Activated T-helper 17 cell treated with anti-CD3 and anti-CD28 coated beads, Interleukin-2, amount 50 U/mL, for 72 hours (primary cell): ENCODE results near the gene GHRL. TPM values are rescaled to one million over a fixed set of nuclear protein-coding genes. Genes with fewer than 3 reads are reported as not detected.

ENCODE experiments used
- ATAC-seq: fragments of 150-1000 bp; cut with Tn5 transposase; replicated peaks from 2 replicates; pipeline ENCODE4 v1.10.0; 2021; ENCODE audit warnings: mild to moderate bottlenecking, moderate library complexity
- H3K27ac Mint-ChIP-seq: one replicate; pipeline ENCODE4 v1.8.0; 2022; ENCODE audit warnings: mixed read lengths
- H3K27me3 Mint-ChIP-seq: one replicate; pipeline ENCODE4 v1.8.0; 2022; ENCODE audit warnings: mixed read lengths
- H3K36me3 Mint-ChIP-seq: one replicate; pipeline ENCODE4 v1.8.0; 2022; ENCODE audit warnings: low read depth, mild to moderate bottlenecking, mixed read lengths
- H3K4me1 Mint-ChIP-seq: one replicate; pipeline ENCODE4 v1.8.0; 2022; ENCODE audit warnings: mixed read lengths
- H3K4me3 Mint-ChIP-seq: one replicate; pipeline ENCODE4 v1.8.0; 2022; ENCODE audit warnings: mild to moderate bottlenecking, mixed read lengths
- H3K9me3 Mint-ChIP-seq: one replicate; pipeline ENCODE4 v1.8.0; 2022; ENCODE audit warnings: mixed read lengths
- total RNA-seq, 2 donors: library from RNA; stranded (reverse); gene quantifications; one replicate each; pipeline ENCODE4 v1.2.3, GENCODE V29; 2022

The GHRL gene
- total RNA-seq, 2 donors from 2014 or later: 0.34 to 0.58 TPM

- Mint-ChIP-seq H3K4me1 (peaks cover 55% of the 10 kb centered on the region), H3K27me3 (no peaks in the 10 kb centered on the region), H3K36me3 (peaks cover 100% of the 10 kb centered on the region), H3K27ac (peak overlapping the region; percentile 88), H3K4me3 (peak overlapping the region; percentile 81), H3K9me3 (no peaks in the 10 kb centered on the region)
- ATAC-seq: peak; percentile 92
These were observed 28.9 kb downstream of the GHRL start for GRCh38 chr3:10263646-10264363.

GRCh38 chr3:10262027-10262426 lies 30.7 kb downstream of the GHRL start:
- Mint-ChIP-seq H3K4me1 (peaks cover 47% of the 10 kb centered on the region), H3K27me3 (no peaks in the 10 kb centered on the region), H3K36me3 (peaks cover 100% of the 10 kb centered on the region), H3K27ac (peak overlapping the region; percentile 59), H3K9me3 (no peaks in the 10 kb centered on the region), H3K4me3 (peak overlapping the region; percentile 81)
- no peak for ATAC-seq

- Mint-ChIP-seq H3K9me3 (no peaks in the 10 kb centered on the region), H3K4me3 (peak overlapping the region; percentile 24), H3K27me3 (no peaks in the 10 kb centered on the region), H3K27ac (peak overlapping the region; percentile 47), H3K36me3 (peaks cover 100% of the 10 kb centered on the region), H3K4me1 (peaks cover 50% of the 10 kb centered on the region)
- no peak for ATAC-seq
These were observed 32.5 kb downstream of the GHRL start for GRCh38 chr3:10260211-10260701.

GRCh38 chr3:10259798-10260197 lies 32.9 kb downstream of the GHRL start:
- H3K4me3 Mint-ChIP-seq: peak overlapping the region; percentile 24

GRCh38 chr3:10259036-10259435 lies 33.7 kb downstream of the GHRL start:
- Mint-ChIP-seq H3K27me3 (no peaks in the 10 kb centered on the region), H3K27ac (no peak overlapping the region), H3K4me1 (peaks cover 53% of the 10 kb centered on the region), H3K9me3 (no peaks in the 10 kb centered on the region), H3K4me3 (peak overlapping the region; percentile 24), H3K36me3 (peaks cover 100% of the 10 kb centered on the region)
- no peak for ATAC-seq

More at GRCh38 chr3:10259798-10260197, 32.9 kb downstream of the GHRL start:
- no peaks in the 10 kb centered on the region for H3K9me3 Mint-ChIP-seq
- H3K36me3 Mint-ChIP-seq: peaks cover 100% of the 10 kb centered on the region
- H3K27ac Mint-ChIP-seq: peak overlapping the region; percentile 47
- peaks cover 50% of the 10 kb centered on the region for H3K4me1 Mint-ChIP-seq
- no peaks in the 10 kb centered on the region for H3K27me3 Mint-ChIP-seq
- ATAC-seq: peak; percentile 27

- Mint-ChIP-seq H3K27ac (peak overlapping the region; percentile 49), H3K4me3 (peak overlapping the region; percentile 94), H3K9me3 (no peaks in the 10 kb centered on the region), H3K4me1 (peaks cover 50% of the 10 kb centered on the region), H3K27me3 (no peaks in the 10 kb centered on the region), H3K36me3 (peaks cover 100% of the 10 kb centered on the region)
- no peak for ATAC-seq
These were observed 36.9 kb downstream of the GHRL start for GRCh38 chr3:10255835-10256234.

GRCh38 chr3:10253731-10254130 lies 39.0 kb downstream of the GHRL start:
- Mint-ChIP-seq H3K36me3 (peaks cover 100% of the 10 kb centered on the region), H3K27ac (peak overlapping the region; percentile 49), H3K4me3 (peak overlapping the region; percentile 94), H3K4me1 (peaks cover 52% of the 10 kb centered on the region), H3K9me3 (no peaks in the 10 kb centered on the region), H3K27me3 (no peaks in the 10 kb centered on the region)
- no peak for ATAC-seq

- Mint-ChIP-seq H3K9me3 (peaks cover 7% of the 10 kb centered on the region), H3K27ac (peak overlapping the region; percentile 98), H3K4me3 (peak overlapping the region; percentile 94), H3K36me3 (peaks cover 87% of the 10 kb centered on the region), H3K27me3 (no peaks in the 10 kb centered on the region), H3K4me1 (peaks cover 49% of the 10 kb centered on the region)
- no peak for ATAC-seq
These were observed 41.7 kb downstream of the GHRL start for GRCh38 chr3:10251006-10251405.

- H3K36me3 Mint-ChIP-seq: peaks cover 77% of the 10 kb centered on the region
- peaks cover 51% of the 10 kb centered on the region for H3K4me1 Mint-ChIP-seq
- H3K27ac Mint-ChIP-seq: peak overlapping the region; percentile 98
- peak overlapping the region; percentile 94 for H3K4me3 Mint-ChIP-seq
- H3K9me3 Mint-ChIP-seq: peaks cover 7% of the 10 kb centered on the region
- ATAC-seq: peak; percentile 40
- H3K27me3 Mint-ChIP-seq: no peaks in the 10 kb centered on the region
These were observed 42.9 kb downstream of the GHRL start for GRCh38 chr3:10249833-10250232.

GRCh38 chr3:10248984-10249748 lies 43.6 kb downstream of the GHRL start:
- ATAC-seq: peak; percentile 48
- peaks cover 70% of the 10 kb centered on the region for H3K36me3 Mint-ChIP-seq
- peak overlapping the region; percentile 94 for H3K4me3 Mint-ChIP-seq
- H3K27me3 Mint-ChIP-seq: no peaks in the 10 kb centered on the region
- H3K4me1 Mint-ChIP-seq: peaks cover 49% of the 10 kb centered on the region
- peaks cover 7% of the 10 kb centered on the region for H3K9me3 Mint-ChIP-seq
- peak overlapping the region; percentile 98 for H3K27ac Mint-ChIP-seq

GRCh38 chr3:10248184-10248983 lies 44.4 kb downstream of the GHRL start, which contains the start of gene TATDN2:
Gene TATDN2, plus strand, starts transcription at chr3:10248459. Its CDS starts 742 bp downstream, at chr3:10249201.
- Mint-ChIP-seq H3K27ac (peak within 1 kb of the TSS; percentile 98), H3K4me1 (peaks cover 46% of the 10 kb centered on the region), H3K4me3 (peak within 1 kb of the TSS; percentile 94)

GRCh38 chr3:10247679-10248183 lies 45.0 kb downstream of the GHRL start:
- no peaks in the 10 kb centered on the region for H3K27me3 Mint-ChIP-seq
- H3K4me1 Mint-ChIP-seq: peaks cover 50% of the 10 kb centered on the region
- peak overlapping the region; percentile 94 for H3K4me3 Mint-ChIP-seq
- ATAC-seq: no peak
- peaks cover 7% of the 10 kb centered on the region for H3K9me3 Mint-ChIP-seq
- peaks cover 56% of the 10 kb centered on the region for H3K36me3 Mint-ChIP-seq
- peak overlapping the region; percentile 95 for H3K27ac Mint-ChIP-seq

More at GRCh38 chr3:10248184-10248983, 44.4 kb downstream of the GHRL start, which contains the start of gene TATDN2:
- Mint-ChIP-seq H3K27me3 (no peaks in the 10 kb centered on the region), H3K36me3 (peaks cover 62% of the 10 kb centered on the region), H3K9me3 (peaks cover 7% of the 10 kb centered on the region)
- ATAC-seq: peak; percentile 92

- Mint-ChIP-seq H3K4me3 (peak overlapping the region; percentile 93), H3K9me3 (peaks cover 7% of the 10 kb centered on the region), H3K27me3 (no peaks in the 10 kb centered on the region), H3K27ac (peak overlapping the region; percentile 99), H3K36me3 (peaks cover 38% of the 10 kb centered on the region), H3K4me1 (peaks cover 43% of the 10 kb centered on the region)
- ATAC-seq: no peak
These were observed 47.5 kb downstream of the GHRL start for GRCh38 chr3:10245081-10245712.
